ENCODE results near the gene TBC1D24. TPM values are rescaled to one million over a fixed set of nuclear protein-coding genes. Genes with fewer than 3 reads are reported as not detected.
A peak's percentile ranks its signal among the peaks of the same experiment; 100 is the strongest.
"Not testable (repeated sequence)": the region's sequence is repeated elsewhere in the genome, so short reads cannot be mapped to it uniquely, and the experiment has no call there.

Gene TBC1D24
- polyA plus RNA-seq: 10 to 100 TPM in 1 of 3 donors, 1 to 10 TPM in 2; 6.6 to 11.6 (median 7.8) TPM

GRCh38 chr16:2474877-2475412, at the start of gene TBC1D24:
Gene TBC1D24, plus strand, starts transcription at chr16:2475127. Its CDS starts 21,022 bp downstream, at chr16:2496149.
- WGBS, 3 donors: 0 to 1% (median 1%) methylated on average over 23 to 75 of the region's 77 CpGs
- H3K27ac ChIP-seq (ENCODE audit: low read depth, low read length): peak within 1 kb of the TSS; percentile 11

GRCh38 chr16:2425825-2426430, 49.0 kb upstream of the TBC1D24 start:
- WGBS, 3 donors: 92 to 94% (median 94%) methylated on average over 13 of the region's 13 CpGs
- H3K27ac ChIP-seq (ENCODE audit: low read depth, low read length): no peak overlapping the region

DNA sequence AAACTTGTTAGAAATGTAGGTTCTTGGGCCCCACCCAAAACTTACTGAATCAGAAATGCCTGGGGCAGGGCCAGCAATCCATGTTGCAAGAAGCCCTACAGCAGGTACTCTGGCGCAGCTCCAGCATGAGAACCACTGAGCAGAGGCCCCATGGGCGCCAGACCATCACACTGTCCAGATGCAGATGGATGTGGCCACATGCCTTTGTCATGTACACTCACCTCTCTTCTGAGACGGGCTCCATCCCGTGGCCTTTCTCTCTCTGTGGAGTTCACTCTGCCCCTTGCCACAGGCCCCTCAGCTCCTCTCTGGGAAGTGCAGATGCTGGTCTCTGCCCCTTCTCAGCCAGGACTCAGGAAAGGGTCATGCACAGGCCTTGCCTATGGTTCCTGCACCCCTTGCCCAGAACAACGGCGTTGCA, 48.0 kb upstream of the TBC1D24 start:
- H3K27ac ChIP-seq (ENCODE audit: low read depth, low read length): no peak overlapping the region
- WGBS, 3 donors: 92 to 93% (median 92%) methylated on average over 6 of the region's 6 CpGs

DNA sequence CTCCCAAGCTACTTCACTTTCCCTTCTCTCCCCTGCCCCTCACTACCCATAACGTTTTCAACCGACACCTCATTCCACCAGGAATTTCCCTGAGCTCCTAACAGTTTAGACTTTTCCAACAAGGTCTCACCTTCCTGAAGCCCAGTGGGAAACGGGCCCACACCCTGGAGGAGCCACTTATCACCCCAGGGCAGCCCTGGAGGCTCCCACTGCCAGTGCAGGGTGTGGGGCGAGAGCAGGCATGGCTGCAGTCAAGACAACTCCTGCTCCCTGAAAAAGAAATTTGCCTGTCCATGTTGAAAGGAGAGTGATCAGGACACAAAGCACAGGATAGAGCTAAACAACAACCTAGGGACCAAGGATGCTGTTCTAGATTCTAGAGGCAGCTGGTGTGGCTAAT, 47.4 kb upstream of the TBC1D24 start:
- 83 to 87% (median 85%) methylated on average over 4 of the region's 4 CpGs for WGBS, 3 donors
- H3K27ac ChIP-seq (ENCODE audit: low read depth, low read length): no peak overlapping the region

GRCh38 chr16:2428051-2428783, 46.7 kb upstream of the TBC1D24 start:
- 35 to 38% (median 36%) methylated on average over 28 of the region's 28 CpGs for WGBS, 3 donors
- H3K27ac ChIP-seq (ENCODE audit: low read depth, low read length): no peak overlapping the region

DNA sequence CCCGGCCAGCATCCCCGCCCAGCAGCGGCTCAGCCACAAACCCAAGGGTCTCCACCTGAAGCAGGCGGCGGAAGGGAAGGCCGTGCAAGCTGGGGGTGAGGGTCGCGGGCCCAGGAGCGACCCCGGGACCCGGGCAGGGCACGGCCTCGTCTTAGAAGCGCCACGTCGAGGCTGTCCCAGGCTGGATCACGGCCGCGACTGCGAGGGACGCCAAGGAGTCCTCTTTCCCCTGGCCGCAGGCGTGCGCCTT, 46.2 kb upstream of the TBC1D24 start:
- WGBS, 3 donors: 0 to 1% (median 0%) methylated on average over 22 to 24 of the region's 24 CpGs
- no peak overlapping the region for H3K27ac ChIP-seq (ENCODE audit: low read depth, low read length)

GRCh38 chr16:2429034-2429770, 45.7 kb upstream of the TBC1D24 start, which contains the start of gene CCNF:
Gene CCNF, plus strand, starts transcription at chr16:2429447. Its CDS starts 35 bp downstream, at chr16:2429482.
- peak within 1 kb of the TSS; percentile 7 for H3K27ac ChIP-seq (ENCODE audit: low read depth, low read length)
- WGBS, 3 donors: 0 to 1% (median 1%) methylated on average over 64 to 103 of the region's 103 CpGs

DNA sequence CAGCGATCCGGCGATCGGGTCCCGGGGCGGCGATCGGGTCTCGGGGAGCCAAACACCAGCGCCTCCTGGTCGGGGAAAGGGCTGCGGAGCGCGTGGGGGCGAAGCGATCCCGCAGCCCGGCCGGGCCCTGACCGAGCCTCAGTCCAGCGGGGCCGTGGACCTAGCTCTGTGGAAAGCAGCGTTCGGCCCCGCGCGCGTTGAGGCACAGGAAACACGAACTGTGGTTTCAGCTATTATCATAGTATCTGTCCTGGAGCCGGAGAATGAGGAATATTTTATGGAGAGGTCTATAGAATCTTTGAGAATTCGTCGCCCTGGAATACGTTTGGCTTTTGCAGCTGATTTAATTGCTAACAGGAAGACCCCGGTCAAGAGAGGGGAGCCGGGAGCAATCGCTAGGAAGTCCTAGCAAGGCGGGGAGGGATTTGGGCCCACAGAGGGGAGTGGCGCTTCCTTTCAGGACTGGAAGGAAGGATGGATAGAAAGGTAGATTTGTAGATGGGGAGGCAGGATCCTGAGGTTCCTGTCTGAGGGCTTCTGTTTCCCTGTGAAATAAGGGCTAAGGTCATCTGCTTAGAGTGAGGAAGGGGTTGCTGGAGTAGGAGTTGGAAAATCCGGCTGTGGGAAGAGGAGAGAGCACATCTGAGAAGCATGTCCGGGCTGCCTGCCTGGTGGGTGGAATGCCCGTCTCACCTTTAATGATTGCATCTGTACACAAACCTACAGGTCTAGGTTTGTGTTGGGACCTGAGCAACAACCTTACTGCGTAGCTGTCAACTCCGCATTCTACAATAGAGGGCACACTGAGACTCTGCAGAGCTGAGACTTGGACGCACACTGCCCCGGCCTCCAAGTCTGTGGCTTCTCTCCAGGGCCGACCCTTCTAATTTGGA, 44.9 kb upstream of the TBC1D24 start:
- H3K27ac ChIP-seq (ENCODE audit: low read depth, low read length): peak overlapping the region; percentile 7

DNA sequence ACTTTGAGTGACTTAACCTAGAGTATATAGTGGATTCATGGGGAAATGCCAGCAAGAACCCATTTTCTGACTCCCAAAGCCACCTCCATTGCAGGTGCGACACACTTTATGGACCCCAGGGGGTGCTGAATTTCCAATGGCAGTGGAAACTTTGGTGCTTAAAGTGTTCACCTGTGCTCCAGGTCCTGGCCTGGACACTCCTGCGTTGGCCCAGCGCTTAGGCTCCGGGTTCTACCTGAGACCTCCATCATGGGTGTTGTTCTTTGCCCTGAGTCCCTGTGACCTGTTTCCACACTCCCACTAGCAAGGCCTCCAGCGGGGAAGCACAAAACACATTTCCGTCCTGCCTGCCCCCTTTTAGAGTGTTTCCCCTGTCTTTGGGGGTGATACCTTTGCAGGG, 42.6 kb upstream of the TBC1D24 start:
- 93 to 97% (median 96%) methylated on average over 6 of the region's 6 CpGs for WGBS, 3 donors
- no peak overlapping the region for H3K27ac ChIP-seq (ENCODE audit: low read depth, low read length)

More for the DNA sequence above, 44.9 kb upstream of the TBC1D24 start:
- WGBS, 3 donors: 5 to 6% (median 5%) methylated on average over 46 of the region's 46 CpGs

DNA sequence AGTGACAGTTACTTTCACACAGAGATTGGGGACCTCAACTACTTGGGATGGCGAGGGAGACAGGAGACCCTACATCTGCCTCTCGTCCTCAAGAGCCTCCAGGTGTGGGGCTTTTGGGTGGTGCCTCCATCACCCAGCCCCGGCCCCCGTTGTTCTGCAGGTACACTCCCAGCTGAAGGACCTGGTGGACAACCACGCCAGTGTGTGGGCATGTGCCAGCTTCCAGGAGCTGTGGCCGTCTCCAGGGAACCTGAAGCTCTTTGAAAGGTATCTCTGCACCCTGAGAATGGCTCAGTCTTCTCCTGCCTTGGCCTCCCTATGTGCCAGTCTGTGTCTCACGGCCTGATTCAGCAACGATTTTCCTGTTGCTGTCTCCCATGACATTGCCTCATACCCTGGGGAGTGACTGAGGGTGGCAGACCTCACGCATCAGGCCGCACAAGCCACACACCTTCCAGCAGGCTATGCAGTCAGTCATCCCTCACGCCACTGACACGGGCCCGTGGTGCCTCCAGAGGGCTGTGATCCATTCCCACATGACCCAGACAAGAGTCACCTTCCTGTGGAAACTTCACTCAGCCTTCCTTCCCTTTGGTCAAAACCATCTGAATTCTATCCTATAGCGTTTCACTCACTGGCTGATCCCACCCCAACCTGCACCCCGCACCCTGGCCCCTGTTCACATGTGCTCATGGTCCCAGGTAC, 42.0 kb upstream of the TBC1D24 start:
- WGBS, 3 donors: 92 to 98% (median 94%) methylated on average over 15 of the region's 15 CpGs
- no peak overlapping the region for H3K27ac ChIP-seq (ENCODE audit: low read depth, low read length)

- H3K27ac ChIP-seq (ENCODE audit: low read depth, low read length): not testable (repeated sequence)
- 93 to 100% (median 97%) methylated on average over 3 to 4 of the region's 4 CpGs for WGBS, 3 donors
Measured at GRCh38 chr16:2435236-2435635, 39.7 kb upstream of the TBC1D24 start.

DNA sequence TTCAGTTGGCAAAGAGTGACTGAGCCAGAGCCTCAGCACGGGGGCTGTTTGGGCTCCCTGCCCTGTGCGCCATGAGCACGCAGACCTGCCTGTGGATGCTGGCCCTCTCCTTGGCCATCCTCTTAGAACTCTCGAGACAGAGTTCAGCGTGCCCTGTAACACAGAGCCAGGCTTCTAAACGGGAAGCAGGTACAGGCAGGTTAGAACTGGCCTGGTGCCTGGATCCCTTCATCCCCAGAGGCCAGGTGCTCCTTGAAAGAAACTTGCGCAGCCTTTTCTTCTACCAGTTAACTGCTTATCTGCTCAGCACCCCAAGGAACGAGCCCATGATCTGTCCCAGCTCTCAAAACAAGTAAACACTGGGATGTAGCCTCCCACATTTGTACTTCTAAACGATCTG, 38.8 kb upstream of the TBC1D24 start:
- no peak overlapping the region for H3K27ac ChIP-seq (ENCODE audit: low read depth, low read length)
- 91 to 95% (median 94%) methylated on average over 9 of the region's 9 CpGs for WGBS, 3 donors

DNA sequence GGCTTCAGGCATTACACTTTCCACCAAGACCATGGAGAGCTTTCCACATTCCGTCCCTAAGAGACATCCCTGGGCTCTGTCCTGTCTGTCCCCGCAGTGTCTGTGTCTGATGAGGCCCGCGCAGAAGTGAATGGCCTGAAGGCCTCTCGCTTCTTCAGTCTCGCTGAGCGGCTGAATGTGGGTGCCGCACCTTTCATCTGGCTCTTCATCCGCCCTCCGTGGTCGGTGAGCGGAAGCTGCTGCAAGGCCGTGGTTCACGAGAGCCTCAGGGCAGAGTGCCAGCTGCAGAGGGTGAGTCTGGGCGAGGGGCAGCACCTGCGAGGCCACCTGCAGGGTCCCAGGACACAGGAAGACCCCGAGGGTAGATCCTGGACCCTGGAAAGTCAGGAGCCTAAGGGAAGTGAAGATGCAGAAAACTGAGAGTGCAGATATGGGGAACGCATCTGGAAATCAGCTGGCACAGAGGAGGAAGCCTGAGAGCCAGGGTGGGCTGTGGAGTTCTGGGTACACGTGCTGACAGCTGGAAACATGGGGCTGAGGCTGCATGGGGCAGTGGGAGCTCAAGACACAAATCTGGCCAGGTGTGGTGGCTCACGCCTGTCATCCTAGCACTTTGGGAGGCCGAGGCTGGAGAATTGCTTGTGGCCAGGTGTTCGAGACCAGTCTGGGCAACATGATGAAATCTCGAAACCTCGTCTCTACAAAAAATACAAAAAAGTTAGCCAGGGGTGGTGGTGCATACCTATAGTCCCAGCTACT, 37.7 kb upstream of the TBC1D24 start:
- no peak overlapping the region for H3K27ac ChIP-seq (ENCODE audit: low read depth, low read length)
- WGBS, 3 donors: 94 to 96% (median 95%) methylated on average over 24 of the region's 24 CpGs

DNA sequence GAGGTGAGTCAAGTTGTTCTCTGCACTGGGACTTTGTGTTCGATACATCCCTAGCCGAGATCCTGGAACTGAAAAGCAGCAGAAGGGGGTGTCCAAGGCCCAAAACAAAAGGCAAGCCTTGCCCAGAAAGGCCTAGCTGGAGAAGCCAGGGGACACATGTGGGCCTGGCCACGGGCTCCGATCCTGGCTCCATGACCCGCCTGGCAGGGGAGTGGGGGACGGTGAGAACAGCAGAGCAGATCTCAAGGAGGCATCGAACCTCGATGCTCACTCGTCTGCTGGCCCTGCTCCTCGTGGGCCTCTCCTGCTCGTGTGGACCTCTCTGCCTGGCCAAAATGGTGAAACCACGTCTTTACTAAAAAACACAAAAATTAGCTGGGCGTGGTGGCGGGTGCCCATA, 36.8 kb upstream of the TBC1D24 start:
- WGBS, 3 donors: 92 to 97% (median 94%) methylated on average over 14 of the region's 14 CpGs

DNA sequence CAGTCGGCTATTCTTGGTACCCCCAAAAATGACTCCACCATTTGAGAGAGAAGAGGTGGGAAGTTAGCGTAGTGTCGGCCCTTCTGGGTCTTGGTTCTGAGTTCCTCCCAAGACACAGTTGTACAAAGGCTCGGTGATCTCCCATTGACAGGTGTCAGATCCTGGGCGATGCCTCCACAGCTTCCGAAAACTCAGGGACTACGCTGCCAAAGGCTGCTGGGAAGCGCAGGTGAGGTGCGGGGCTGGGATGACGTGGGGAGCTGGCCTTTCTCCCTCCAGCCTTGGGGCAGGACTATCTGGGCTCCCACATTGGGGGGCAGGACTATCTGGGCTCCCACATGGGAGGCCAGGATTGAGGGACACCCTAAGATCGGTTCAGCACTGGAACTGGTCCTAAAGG, 35.3 kb upstream of the TBC1D24 start:
- 95 to 97% (median 96%) methylated on average over 11 of the region's 11 CpGs for WGBS, 3 donors

More for the DNA sequence above, 36.8 kb upstream of the TBC1D24 start:
- H3K27ac ChIP-seq (ENCODE audit: low read depth, low read length): no peak overlapping the region

DNA sequence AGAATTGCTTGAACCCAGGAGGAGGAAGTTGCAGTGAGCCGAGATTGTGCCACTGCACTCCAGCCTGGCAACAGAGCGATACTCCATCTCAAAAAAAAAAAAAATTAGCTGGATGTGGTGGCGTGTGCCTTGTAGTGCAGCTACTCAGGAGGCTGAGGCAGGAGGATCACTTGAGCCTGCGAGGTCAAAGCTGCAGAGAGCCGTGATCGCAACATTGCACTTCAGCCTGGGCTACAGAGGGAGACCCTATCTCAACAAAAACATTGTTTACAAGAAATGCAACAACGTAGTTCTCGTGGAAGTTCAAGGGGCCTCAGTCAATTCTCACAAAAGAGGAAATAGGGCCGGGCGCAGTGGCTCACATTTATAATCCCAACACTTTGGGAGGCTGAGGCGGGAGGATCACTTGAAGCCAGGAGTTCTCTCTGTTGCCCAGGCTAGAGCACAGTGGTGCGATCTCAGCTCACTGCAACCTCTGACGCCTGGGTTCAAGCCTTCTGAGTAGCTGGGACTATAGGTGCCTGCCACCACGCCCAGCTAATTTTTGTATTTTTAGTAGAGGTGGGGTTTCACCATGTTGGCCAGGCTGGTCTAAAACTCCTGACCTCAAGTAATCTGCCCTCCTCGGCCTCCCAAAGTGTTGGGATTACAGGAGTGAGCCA, 33.7 kb upstream of the TBC1D24 start:
- WGBS, 3 donors: 78 to 90% (median 83%) methylated on average over 15 of the region's 15 CpGs

More for the DNA sequence above, 35.3 kb upstream of the TBC1D24 start:
- no peak overlapping the region for H3K27ac ChIP-seq (ENCODE audit: low read depth, low read length)

More for the DNA sequence above, 33.7 kb upstream of the TBC1D24 start:
- not testable (repeated sequence) for H3K27ac ChIP-seq (ENCODE audit: low read depth, low read length)

All from adipose tissue (tissue), 3 donors.